ENCODE measurements around the gene BSDC1.

Gene BSDC1

DNA sequence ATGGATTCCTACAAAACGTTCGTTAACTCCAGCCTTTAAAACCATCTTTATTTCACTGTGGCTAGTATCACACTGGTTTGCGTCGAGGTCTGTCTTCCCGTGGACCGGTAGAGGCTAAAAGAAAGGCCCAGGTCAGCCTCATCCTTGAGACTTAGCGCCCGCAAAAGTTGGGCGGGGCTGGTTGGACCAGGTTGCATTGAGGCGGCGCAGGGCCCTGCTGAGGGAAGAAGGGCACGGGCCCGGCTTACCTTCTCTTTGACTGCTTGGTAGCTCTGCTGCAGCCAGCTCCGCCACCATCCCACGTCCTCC lies 455 bp downstream of the BSDC1 start:
- peak; percentile 20 for DNase-seq

DNA sequence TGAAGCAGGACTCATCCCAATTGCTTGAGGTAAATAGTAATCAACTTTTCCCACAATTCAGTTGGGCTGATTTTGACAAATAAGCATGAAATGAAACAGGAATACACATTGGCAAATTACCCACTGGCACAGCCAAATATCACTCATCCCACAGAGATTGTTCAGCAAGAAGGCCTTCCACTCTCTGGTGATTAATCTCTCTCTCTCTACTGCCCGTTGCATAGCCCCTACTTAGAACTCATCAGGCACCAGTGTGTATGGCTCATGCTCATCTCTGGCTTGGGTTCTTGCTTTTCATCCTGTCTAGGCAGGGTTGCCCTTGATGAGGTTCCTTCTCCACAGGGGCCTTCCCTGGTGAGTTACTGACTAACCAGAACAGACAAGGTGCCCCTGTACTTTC lies 1.1 kb downstream of the BSDC1 start:
- no peak for DNase-seq

DNA sequence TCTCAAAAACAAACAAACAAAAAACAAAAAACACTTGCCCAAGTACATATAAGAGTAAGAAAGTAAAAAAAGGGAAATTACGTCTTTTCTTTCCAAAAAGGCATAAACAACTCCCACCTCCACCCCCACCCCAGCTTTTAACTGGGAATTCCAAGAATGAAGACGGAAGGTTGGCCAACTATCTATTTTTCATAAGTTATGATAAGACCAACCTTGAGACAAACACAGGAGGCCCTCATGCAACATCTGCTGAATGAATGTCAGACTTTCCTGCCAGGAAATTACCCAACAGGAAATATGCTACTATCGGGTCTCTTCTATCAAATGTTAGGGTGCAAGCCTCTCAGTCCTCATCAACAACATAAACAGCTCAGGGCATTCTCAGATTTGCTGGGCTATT lies 1.9 kb downstream of the BSDC1 start:
- peak; percentile 11 for DNase-seq

DNA sequence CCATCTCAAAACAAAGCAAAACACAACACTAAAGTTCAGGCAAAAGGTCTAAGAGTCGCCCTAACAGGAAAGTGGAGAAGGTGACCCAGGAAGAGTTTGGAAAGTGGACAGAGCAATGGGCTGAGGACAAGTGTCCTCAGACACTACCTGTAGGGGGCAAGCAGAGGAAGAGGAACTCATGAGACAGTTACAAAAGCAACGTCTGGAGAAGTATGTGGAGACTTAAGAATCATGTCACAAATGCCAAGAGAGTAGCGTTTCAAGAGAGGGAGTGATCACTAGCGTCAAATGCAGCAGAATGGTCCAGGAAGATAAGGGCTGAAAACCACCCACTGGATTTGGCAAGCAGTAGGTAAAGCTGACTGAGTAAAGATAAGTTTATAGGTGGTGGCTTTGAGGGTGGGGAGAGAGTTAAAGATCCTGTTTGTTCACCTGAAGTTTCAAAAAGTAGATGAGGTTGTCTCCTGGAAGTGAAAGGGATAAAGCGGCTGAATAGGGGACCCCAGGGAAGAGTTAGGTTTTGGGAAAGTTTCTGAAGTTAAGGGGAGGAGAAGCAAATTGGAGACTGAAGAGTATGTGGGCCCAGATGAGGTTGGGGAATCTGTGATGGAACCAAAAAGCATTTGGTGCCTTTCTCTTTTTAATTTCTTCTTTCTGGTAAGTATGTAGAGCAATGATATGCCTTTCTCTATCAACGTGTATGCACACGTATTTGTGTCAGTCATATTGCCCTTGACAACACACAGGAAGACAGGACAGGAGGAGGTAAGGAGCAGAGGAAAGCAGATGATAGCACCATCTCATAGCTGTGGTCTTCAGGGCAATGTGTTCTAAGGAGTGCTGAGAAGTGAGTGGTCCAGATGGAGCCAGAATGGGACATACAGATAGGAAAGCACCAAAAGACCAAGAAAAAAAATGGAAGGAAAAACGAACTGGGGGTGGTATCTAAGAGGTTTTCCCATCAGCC lies 3.1 kb downstream of the BSDC1 start:
- no peak for DNase-seq

DNA sequence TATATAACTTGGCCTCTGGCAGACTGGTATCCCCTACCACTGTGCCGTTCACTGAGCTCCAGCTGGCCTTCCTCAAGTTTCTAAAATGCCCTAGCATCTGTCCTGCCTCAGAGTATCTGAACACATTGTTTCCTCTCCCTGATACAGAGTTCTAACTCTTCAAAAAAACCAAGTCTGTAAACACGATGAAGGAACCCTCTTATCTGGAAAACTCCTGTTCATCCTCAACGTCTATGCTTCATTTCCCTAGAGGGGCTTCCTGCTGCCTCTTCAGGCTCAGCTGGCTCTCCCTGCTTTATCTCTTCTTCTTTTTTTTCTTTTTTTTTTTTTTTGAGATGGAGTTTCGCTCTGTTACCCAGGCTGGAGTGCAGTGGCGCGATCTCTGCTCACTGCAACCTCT lies 5.6 kb downstream of the BSDC1 start:
- no peak for DNase-seq

DNA sequence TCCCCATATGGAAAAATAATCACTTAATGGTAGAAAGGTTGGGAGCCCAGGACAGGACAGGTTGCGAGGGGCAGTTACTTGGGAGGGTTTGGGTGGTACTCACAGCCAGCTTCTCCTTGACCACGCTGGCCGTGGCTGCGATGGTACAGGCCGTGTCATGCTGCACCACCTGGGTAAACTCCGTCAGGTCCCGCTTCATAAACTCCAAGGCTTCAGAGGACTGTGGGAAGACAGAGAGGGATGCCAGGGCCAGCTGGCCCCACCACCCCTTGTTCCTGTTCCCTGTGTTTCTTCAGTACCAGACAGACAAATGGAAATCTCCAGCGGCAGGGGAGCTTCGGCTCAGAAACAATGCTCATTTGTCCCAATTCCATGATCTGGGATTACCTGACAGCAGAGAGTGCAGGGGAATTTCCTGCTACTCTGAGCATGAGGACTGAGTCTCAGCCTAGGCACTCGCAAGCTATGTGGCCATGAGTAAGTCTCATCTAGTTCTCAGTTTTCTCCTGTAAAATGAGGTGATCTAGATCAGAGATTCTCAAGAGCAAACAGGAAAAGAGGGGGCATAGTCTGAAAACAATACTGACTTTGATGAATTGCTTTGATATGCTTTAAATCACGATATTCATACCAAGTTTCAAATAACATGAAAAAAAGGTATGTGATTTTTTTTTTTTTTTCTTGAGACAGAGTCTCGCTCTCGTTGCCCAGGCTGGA lies 7.4 kb downstream of the BSDC1 start:
- DNase-seq, result no peak

DNA sequence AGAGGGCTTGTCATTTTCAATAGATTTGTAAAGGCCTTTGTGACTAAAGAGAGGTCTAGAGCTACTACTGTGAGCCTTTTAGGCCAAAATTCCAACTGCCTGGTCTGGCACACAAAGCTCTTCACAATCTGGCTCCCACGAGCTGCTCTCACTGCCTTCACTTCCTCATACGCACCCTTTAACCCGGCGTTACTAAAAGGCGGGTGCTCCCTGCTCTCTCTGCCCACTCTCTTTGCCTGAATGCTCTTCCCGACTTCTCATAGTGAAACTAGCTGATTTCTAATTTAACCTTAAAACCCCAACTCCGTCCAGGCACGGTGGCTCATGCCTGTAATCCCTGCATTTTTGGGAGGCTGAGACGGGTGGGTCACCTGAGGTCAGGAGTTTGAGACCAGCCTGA lies 14.2 kb downstream of the BSDC1 start:
- no peak for DNase-seq

DNA sequence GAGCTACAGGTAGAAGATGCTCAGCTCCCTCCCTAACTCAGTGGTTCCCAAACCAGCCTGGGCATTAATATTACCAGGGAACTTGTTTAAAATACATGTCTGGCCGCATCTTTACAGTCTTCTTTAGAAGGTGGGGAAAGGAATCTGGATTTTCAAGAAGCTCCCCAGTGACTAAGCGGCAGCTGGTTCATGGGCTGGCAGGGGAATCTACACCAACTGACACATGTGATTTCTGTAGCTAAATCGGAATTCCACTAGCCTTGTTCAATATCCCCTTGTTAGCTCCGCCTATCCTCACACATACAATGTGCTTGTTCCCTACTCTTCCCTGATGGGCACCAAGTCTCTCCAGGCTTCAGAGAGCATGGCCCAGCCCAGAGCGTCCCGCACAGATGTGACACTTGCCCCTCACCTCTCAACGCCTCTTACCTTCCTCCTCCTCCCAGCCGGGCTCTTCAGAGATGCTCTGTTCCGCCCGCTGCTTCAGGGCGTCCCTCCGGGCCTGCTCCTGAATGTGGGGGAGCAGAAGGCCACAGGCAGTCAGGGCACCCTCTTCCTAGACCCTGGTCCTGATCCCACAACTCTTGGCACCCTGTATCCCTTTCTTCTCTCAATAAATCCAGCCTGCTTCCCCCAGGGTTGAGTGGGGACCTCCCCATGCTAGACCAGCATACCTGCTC lies 16.6 kb downstream of the BSDC1 start:
- DNase-seq, result no peak

DNA sequence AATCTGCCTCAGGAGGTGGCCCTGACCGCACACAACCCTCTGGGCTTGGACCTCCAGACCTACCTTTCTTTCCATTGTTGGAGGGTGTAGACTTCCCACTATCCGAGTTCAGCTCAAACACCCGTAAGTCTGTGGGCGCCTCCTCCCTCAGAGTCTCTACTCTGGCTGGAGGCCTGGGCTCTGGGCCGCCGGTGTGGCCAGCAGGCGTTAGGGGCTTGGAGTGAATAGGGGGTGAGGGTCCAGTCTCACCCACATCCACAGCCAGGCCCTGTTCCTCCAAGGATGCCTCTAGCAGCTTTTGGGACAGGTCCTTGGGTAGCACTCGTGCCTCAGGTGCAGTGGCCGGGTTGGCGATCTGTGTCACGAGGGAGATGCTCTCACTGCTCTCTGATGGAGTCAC lies 18.0 kb downstream of the BSDC1 start:
- no peak for DNase-seq

DNA sequence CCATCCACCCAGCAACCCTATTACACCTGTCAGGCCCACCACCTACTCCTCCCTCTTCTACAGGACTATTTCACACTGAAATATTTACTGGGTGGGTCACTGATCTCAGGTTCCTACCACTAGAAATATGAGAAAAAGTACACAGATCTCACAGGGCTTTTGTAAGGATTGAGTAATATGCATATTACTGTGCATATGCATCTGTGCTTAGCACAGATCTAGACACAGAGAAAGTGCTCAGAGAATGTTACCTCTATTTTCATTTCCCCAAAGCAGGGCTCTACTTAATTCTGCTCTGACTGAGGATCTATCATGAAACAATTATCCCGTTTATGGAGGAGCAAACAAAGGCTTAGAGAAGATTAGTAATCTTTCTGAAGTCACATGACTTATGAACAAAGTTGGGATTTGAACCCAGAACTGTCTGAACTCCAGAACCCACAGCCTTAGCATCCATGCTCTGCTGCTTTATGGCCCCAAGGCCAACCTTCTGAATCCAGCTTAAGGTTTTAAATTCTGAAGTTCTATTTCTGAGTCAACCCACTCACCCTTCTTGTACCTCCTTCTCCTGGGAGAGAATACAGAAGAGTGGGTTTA lies 20.1 kb downstream of the BSDC1 start:
- DNase-seq, result no peak

DNA sequence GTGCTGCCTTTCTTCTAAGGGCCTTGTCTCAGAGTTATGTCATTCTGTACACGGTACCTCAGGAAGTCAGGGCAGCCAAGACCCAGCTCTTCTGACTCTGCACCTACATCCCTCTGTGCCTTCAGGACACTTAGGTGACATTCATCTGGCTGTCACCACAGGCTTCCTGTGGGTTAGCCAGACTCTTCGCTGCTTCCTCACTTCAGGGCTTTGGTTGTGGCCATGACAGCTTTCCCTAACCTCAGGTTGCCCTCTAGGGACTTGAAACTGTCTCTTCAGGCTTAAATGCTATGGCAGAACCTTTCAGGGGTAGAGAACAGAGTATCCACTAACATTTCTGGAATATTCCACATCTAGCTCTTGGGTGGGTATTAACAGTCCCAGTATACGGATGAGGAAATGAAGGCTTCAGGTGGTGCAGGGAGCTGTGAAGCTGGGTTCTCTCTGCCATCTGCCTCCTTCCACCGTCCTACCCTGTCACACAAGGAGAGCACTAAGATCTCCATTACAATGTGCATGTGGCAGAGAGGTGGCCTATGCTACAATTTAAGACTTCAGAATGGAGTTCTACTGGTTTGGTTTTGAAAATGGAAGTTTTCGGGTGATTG lies 22.0 kb downstream of the BSDC1 start:
- DNase-seq, result no peak

DNA sequence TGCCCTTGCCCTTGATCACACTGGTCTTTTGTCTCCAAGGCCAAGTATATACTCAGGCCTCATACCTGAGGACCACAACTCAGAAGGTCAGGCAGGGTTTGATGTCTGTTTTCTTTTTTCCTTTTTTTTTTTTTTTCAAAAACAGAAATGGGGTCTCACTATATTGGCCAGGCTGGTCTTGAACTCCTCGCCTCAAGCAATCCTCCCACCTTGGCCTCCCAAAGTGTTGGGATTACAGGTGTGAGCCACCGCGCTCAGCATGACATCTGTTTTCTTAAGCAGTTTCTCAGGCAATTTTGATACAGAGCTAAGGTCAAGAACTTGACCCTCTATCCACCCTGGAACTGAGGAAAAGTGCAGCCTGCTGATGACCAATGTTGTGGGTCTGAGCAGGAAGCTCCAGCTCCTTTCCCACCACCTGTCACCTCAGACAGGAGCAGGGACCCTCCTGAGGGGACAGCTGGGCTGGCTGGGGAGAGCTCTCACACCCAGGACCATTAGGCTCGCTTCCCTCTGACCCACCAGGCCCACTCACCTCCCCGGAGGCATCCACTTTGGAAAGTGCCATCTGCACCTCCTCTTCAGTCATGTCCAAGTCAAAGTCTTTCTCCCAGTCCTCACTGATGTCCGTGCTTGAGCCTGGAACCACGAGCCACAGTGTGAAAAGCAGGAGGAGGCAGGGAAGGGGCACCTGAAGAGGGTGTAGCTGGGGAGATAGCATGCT lies 26.2 kb downstream of the BSDC1 start:
- no peak for DNase-seq

DNA sequence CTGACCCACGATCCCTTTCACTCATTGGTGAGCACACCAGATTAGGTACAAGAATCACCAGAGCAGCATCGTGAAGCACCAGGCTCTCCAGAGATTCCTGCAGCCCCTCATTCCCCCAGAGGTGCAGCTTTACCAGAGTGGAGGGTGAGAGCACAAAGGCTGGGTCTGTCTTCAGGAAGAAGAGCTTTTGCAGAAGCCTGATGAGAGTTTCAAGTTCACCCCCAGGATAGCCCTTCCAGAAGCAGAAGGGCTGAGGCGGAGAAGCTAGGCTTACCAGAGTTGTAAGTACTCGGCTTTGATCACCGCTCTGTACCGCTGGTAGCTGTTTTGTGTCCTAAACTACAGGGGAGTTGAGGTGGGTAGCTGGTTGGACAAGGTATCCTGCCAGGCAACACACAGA lies 28.8 kb downstream of the BSDC1 start:
- no peak for DNase-seq

DNA sequence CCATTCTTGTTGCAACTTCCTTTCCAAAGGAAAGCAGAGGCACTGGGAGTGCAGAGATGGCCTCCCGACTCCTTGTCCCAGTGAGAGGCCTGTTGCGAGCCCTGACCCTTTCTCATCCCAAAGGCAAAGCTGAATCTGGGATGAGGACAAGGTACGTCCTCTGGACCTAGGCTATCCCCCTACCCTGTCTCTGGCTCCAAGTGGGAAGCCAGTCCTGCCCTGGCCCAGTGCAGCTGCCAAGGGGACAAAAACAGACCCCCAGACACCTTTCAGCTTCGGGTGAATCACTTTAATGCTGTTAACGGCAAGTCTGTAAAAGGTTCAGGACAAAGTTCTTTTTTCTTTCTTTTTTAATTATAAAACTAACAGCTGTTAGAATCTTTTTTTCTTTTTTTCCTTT lies 29.4 kb downstream of the BSDC1 start:
- DNase-seq, result no peak

DNA sequence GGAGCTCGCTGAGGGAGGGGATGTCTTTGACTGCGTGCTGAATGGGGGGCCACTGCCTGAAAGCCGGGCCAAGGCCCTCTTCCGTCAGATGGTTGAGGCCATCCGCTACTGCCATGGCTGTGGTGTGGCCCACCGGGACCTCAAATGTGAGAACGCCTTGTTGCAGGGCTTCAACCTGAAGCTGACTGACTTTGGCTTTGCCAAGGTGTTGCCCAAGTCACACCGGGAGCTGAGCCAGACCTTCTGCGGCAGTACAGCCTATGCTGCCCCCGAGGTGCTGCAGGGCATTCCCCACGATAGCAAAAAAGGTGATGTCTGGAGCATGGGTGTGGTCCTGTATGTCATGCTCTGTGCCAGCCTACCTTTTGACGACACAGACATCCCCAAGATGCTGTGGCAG lies 30.5 kb downstream of the BSDC1 start:
- DNase-seq, result no peak

DNA sequence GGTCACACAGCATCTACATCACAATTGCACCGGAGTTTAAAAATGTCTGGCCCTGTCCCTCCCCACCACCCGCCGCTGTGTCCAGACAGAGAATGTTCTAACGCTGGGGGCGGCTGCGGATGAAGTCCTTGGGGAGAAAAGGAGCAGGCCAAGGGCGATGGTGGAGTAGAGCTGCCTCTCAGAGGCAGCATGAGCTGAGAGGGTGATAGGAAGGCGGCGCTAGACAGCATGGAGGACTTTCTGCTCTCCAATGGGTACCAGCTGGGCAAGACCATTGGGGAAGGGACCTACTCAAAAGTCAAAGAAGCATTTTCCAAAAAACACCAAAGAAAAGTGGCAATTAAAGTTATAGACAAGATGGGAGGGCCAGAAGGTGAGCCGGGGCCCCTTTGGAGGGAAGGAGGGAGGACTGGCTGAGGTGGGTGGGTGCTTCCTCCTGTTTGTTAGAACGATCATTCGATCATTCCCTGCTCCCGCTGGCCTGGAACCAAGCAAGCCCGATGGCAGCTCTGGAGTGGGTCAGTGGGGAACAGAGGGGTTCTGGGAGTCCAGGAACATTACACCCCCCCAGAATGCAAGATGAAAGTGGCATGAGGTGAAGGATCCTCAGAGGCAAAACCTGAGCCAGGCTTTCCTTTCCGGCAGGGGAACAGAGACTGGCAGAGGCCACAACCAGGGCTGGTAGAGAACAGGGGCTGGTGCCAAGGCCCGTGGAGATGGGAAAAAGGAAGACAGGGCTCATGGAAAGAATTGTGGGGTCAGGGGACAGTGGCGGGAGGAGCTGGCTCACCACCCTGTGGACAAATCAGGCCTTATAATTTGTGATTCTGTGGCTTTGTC lies 31.5 kb downstream of the BSDC1 start, which contains the start of the genes FAM229A and TSSK3:
Gene FAM229A (minus strand): TSS at position 12 of the 840 bp plus-strand sequence. CDS start 394 bp downstream, outside the sequence.
Gene TSSK3 (plus strand): TSS at position 66 of the 840 bp plus-strand sequence. CDS start 163 bp downstream, at position 229.
- no peak for DNase-seq

DNA sequence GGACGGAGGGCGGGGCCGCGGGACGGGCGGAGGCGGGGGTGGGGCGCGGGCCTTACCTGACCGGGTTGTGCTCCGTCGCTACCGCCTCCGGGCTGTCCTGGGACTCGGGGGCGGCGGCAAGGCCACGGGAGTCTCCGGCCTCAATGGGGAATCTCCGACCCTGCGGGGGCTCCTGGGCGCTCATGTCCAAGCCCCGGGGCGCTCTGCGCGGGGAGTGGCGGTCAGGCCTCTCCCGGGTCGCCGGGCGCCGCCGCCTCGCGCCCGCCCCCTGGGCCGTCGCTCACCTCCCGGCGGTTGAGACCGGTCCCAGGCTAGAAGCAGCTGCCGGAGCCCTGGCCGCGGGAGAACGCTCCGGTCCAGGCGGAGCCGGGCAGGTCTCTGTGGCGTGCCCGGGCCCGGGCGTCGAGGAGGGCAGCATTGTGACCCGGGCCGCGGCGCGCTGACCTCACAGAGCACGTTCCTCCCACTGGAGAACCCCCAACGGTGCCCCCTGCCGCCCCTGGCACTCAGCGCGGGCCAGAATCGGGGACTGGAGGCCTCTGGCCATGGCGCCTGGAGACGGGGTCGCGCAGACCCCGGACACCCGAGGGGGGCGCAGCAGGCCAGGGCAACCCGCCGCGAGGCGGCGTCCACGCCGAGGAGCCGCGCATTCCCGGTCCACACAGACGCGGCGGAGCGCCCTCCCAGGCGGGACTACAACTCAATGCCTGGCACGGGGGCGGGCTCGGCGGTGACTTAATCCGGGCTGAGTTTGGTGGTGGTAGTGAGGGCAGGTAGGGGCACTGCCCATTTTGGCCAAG lies 32.4 kb downstream of the BSDC1 start:
- DNase-seq, result no peak

DNA sequence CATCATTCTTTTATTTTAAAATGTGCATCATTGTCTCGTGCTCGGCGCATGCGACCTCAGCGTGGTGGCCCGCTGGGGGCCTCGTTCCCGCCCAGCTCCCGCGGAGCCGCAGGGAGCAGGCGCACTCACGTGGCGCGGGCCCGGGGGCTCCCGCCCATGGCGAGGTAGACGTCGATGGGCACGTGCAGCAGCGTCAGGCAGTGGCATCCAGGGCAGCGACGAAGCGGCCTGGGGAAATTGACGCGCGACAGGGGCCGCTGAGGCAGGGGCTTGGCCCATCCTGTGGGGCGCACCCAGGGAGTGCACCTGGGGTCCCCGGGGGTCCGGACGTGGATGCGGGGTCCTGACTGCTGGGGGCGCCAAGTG lies 33.0 kb downstream of the BSDC1 start:
- DNase-seq, result no peak

DNA sequence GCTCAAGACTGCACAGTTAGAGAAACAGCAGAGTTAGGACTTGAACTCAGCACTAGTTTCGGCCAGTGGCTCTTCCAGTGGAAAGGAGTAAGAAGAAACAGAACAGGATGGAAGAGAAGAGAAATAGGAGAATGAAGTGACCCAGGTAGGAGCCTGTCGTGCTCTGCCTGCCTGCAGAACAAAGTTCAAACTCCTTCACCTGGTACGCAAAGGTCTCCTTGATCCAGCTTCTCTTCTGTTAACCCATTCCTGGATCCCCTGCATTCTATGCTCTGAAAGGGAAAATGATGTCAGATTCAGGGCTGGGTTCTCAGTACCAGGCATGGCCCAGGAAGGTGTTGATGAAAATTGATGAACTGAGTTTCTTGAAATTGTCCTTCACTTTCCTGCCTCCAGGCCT lies 35.8 kb downstream of the BSDC1 start:
- DNase-seq, result no peak

DNA sequence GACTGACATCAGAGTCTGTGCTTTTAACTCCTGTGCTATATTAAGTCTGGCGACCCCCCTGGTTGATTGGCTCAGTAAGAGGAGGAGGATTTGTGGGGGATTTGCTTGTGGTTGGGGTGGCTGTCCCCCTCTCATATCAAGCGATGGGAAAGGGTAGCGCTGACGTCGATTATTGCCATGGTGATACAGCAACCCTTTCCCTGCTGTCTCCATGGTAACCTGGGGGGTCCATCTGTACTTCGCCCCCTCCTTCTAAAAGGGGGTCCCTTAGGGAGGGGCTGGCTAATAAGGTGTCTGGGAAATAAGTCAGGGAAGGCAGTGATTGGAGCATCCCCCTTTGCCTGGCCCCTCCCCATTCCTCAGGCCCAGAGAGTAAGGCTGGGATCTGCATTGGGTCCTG lies 36.6 kb downstream of the BSDC1 start:
- DNase-seq, result no peak
